Breast epithelium (tissue), 3 donors: Measurements from ENCODE around the gene WFIKKN2.

Source experiments
- POLR2A ChIP-seq: fragments of 450-650 bp; IDR thresholded peaks from one replicate; pipeline ENCODE4 v1.6.1; 2016; ENCODE audit warnings: antibody characterized with exemption, mild to moderate bottlenecking, moderate library complexity
- TF ChIP-seq, protein P1 (sequence below), 3 donors: fragments of 450-650 bp; IDR thresholded peaks; one replicate each; pipeline ENCODE4 v1.5.1; 2016 to 2017; ENCODE audit warnings: antibody characterized with exemption in 3 of 3, mild to moderate bottlenecking in 3 of 3, moderate library complexity in 3 of 3

DNA sequence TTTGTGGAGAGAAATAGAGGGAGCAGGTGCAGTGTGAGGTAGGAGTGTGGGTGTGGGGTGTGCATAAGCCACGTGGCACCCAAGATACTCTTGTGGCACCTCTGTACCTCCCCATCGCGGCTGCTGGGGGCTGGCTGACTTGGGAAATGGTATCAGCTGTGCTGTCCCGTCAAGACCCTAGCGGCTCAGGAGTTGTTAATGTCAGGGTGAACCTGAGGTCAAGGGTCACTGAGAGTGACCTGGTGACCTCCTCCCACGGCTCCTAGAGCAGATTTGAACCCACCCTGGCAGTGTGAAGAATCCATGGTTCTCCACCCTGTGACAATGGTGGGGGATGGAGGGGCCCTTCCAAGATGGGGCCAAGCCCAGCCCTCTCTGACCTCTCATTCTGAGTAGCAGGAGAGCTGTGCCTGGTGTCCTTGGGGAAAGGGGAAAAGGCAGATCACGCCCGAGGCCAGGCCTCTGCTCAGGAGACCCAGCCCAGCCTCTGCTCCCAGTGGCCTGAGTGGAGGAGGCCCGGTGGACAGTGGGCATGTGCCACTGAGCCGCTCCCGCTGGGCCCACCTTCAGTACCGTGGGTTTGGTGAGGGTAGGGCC, 3.0 kb upstream of the WFIKKN2 start:
- TF ChIP-seq, protein P1, sequence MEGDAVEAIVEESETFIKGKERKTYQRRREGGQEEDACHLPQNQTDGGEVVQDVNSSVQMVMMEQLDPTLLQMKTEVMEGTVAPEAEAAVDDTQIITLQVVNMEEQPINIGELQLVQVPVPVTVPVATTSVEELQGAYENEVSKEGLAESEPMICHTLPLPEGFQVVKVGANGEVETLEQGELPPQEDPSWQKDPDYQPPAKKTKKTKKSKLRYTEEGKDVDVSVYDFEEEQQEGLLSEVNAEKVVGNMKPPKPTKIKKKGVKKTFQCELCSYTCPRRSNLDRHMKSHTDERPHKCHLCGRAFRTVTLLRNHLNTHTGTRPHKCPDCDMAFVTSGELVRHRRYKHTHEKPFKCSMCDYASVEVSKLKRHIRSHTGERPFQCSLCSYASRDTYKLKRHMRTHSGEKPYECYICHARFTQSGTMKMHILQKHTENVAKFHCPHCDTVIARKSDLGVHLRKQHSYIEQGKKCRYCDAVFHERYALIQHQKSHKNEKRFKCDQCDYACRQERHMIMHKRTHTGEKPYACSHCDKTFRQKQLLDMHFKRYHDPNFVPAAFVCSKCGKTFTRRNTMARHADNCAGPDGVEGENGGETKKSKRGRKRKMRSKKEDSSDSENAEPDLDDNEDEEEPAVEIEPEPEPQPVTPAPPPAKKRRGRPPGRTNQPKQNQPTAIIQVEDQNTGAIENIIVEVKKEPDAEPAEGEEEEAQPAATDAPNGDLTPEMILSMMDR (IDR thresholded peaks at IDR 0.05), result no peak
- no peak for TF ChIP-seq POLR2A
